HepG2 (cell line): ENCODE results near the gene VPS13D. TPM values are rescaled to one million over a fixed set of nuclear protein-coding genes. Genes with fewer than 3 reads are reported as not detected.

ENCODE experiments used
- DMAP1 ChIP-seq: IDR thresholded peaks from 2 replicates; pipeline ENCODE4 v1.6.1; 2016
- DPF2 ChIP-seq: sonication (generic); formaldehyde crosslinking; IDR thresholded peaks from 2 replicates; pipeline ENCODE4 v1.4.0; 2020; ENCODE audit warnings: mild to moderate bottlenecking, low read depth, missing genetic modification reagents, borderline replicate concordance
- IRX3 ChIP-seq: sonication (generic); formaldehyde crosslinking; IDR thresholded peaks from 2 replicates; pipeline ENCODE4 v1.8.1; 2023; ENCODE audit warnings: mild to moderate bottlenecking, low read depth, missing genetic modification reagents, borderline replicate concordance
- NCOA5 ChIP-seq: sonication (generic); formaldehyde crosslinking; IDR thresholded peaks from 2 replicates; pipeline ENCODE4 v1.4.0; 2020; ENCODE audit warnings: missing genetic modification reagents
- NFAT5 ChIP-seq: sonication (generic); formaldehyde crosslinking; IDR thresholded peaks from 2 replicates; pipeline ENCODE4 v1.4.0; 2020; ENCODE audit warnings: missing genetic modification reagents
- RBAK ChIP-seq: sonication (generic); formaldehyde crosslinking; IDR thresholded peaks from 2 replicates; pipeline ENCODE4 v1.5.1; 2020; ENCODE audit warnings: mild to moderate bottlenecking, missing genetic modification reagents
- SAP130 ChIP-seq: IDR thresholded peaks from 2 replicates; pipeline ENCODE4 v1.6.1; 2016; ENCODE audit warnings: low read depth
- ZBTB38 ChIP-seq: sonication (generic); formaldehyde crosslinking; IDR thresholded peaks from 2 replicates; pipeline ENCODE4 v1.5.1; 2020; ENCODE audit warnings: mild to moderate bottlenecking, missing genetic modification reagents
- ZKSCAN8 ChIP-seq: IDR thresholded peaks from 2 replicates; pipeline ENCODE4 v1.6.1; 2016; ENCODE audit warnings: borderline replicate concordance, missing genetic modification reagents, missing compliant biosample characterization
- ZNF142 ChIP-seq: sonication (generic); formaldehyde crosslinking; IDR thresholded peaks from 2 replicates; pipeline ENCODE4 v1.4.0; 2020; ENCODE audit warnings: missing genetic modification reagents
- ZNF367 ChIP-seq: sonication (generic); formaldehyde crosslinking; IDR thresholded peaks from 2 replicates; pipeline ENCODE4 v1.4.0; 2020; ENCODE audit warnings: missing genetic modification reagents, borderline replicate concordance
- ZNF597 ChIP-seq: sonication (generic); formaldehyde crosslinking; IDR thresholded peaks from 2 replicates; pipeline ENCODE4 v1.5.0; 2020; ENCODE audit warnings: missing genetic modification reagents
- ZSCAN29 ChIP-seq: sonication (generic); formaldehyde crosslinking; conservative IDR thresholded peaks from 2 replicates; pipeline ENCODE4 v1.4.0; 2020; ENCODE audit warnings: mild to moderate bottlenecking, missing genetic modification reagents
- polyA plus RNA-seq, 8 experiments: library from polyadenylated mRNA; depleted of rRNA in 3 of 8; stranded (reverse) in 7 of 8; unstranded in 1 of 8; fragments of >200 nt; fragmentation: Illumina TruSeq in 4 of 8; extraction: Trizol in 4 of 8; gene quantifications; 2 replicates each; pipeline versions ENCODE4 v1.2.1 to v1.2.3, GENCODE V29; 2011 to 2016; ENCODE audit warnings: low read depth in 4 of 8, missing spikeins in 1 of 8, mixed read lengths in 1 of 8; ENCODE audit not compliant: insufficient read depth in 1 of 8
- total RNA-seq, 5 experiments: library from RNA; depleted of rRNA; stranded (reverse); fragments of >200 nt; fragmentation: Illumina TruSeq; extraction: Trizol; gene quantifications; 2 replicates each; pipeline ENCODE4 v1.2.3, GENCODE V29; 2016; ENCODE audit warnings: low read depth in 1 of 5

VPS13D gene
- total and polyA plus RNA-seq, 2 of the 13 experiments (the other 11 are each of a cell fraction or from before 2014, with no cell fraction given): 8.6 to 13.9 TPM

GRCh38 chr1:12406211-12407021 lies 176.6 kb downstream of the VPS13D start (continued):
- TF ChIP-seq ZNF142 (CRISPR knock-in tag) (no peak), ZSCAN29 (peak; percentile 33; the same call in 1 of the 2 replicates), ZKSCAN8 (no peak), ZNF367 (no peak), NCOA5 (CRISPR knock-in tag) (no peak), NFAT5 (no peak), DMAP1 (CRISPR knock-in tag) (no peak), IRX3 (CRISPR knock-in tag) (no peak), ZBTB38 (CRISPR knock-in tag) (no peak), DPF2 (CRISPR knock-in tag) (no peak), ZNF597 (CRISPR knock-in tag) (no peak), SAP130 (CRISPR knock-in tag) (0 out of 2 replicates have a peak, but pooled peaks have one; percentile 11), RBAK (no peak)
